Measurements from ENCODE around the gene TFPT. TPM values are rescaled to one million over a fixed set of nuclear protein-coding genes. Genes with fewer than 3 reads are reported as not detected.

The TFPT gene
- total and polyA plus RNA-seq, 2 donors (not counting 1 experiment from before 2014, with no cell fraction given) = 9.0 to 19.2 TPM

DNA sequence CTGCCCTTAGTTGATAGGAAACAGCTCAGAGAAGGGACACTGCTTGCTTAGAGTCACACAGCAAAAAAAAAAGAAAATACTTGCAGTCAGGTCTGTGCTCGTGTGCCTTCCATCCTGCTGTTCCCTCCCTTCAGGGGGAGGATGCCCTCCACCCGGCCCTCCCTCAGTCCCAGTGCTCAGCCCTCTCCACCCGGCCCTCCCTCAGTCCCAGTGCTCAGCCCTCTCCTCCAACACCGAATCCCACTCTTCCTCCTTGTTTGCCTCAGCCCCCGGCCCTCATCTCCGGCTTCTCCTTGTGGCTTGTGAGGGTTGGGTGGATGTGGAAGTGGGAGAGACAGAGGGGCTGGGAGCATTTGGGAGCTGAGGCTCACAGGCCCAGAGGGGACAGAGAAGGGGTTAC lies 5.8 kb downstream of the TFPT start:
- H3K4me1 ChIP-seq (ENCODE audit: control insufficient read depth, extremely low read depth, insufficient read depth, low read length) = no peaks in the 10 kb centered on the region
- H3K27ac ChIP-seq (ENCODE audit: insufficient read depth, low read length) = no peak overlapping the region
- no peak for DNase-seq (ENCODE audit: low read depth in 2 of 2)
- no peak overlapping the region for H3K4me2 ChIP-seq (ENCODE audit: extremely low read depth, insufficient read depth, low read length)
- H3K36me3 ChIP-seq (ENCODE audit: control insufficient read depth, insufficient read depth, low read length) = peaks cover 15% of the 10 kb centered on the region
- TF ChIP-seq EZH2 (IDR thresholded peaks at IDR 0.05; ENCODE audit: low read length, missing control alignments) (no peak), CTCF (conservative IDR thresholded peaks at IDR 0.05 in 1 of 2, IDR thresholded peaks at IDR 0.05 in 1 of 2; ENCODE audit: low read depth in 1 of 2, low read length in 2 of 2) (no peak)
- H3K27me3 ChIP-seq (ENCODE audit: control insufficient read depth, insufficient read depth, low read length) = no peaks in the 10 kb centered on the region
- no peaks in the 10 kb centered on the region for H4K20me1 ChIP-seq (ENCODE audit: control insufficient read depth, extremely low read depth, insufficient read depth, low read length)
- no peak overlapping the region for H3K9ac ChIP-seq (ENCODE audit: insufficient read depth, low read length)
- no peak overlapping the region for H2AFZ ChIP-seq (ENCODE audit: low read length)
- no peak overlapping the region for H3K4me3 ChIP-seq (replicated peaks in 1 of 4; ENCODE audit: control extremely low read depth in 1 of 4, insufficient read depth in 1 of 4, low read depth in 3 of 4, low read length in 4 of 4)
- H3K79me2 ChIP-seq (ENCODE audit: control insufficient read depth, insufficient read depth, low read length) = peaks cover 6% of the 10 kb centered on the region
- H3K9me3 ChIP-seq (ENCODE audit: control insufficient read depth, insufficient read depth, low read depth, low read length) = no peaks in the 10 kb centered on the region

DNA sequence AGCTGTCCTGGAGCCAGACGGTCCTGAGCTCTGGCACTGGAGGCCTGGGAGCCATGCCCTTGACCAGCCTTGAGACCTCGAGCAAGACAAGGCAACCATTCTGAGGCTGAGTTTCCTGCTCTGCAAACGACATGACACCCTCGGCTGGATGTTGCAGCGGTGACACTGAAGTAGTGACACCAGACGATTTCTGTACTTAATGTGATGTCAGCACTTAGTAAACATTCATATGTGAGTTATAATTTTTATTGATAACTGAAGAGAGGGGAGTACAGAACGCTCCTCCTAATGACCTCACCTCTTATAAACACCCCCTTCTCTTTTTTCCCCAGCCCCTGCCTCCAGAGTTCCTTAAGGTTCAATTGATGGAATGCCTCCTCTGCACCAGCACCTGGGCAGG lies 7.0 kb downstream of the TFPT start:
- Histone ChIP-seq H3K4me1 (ENCODE audit: control insufficient read depth, extremely low read depth, insufficient read depth, low read length) (no peaks in the 10 kb centered on the region), H3K79me2 (ENCODE audit: control insufficient read depth, insufficient read depth, low read length) (peaks cover 3% of the 10 kb centered on the region), H3K4me3 (replicated peaks in 1 of 4; ENCODE audit: control extremely low read depth in 1 of 4, insufficient read depth in 1 of 4, low read depth in 3 of 4, low read length in 4 of 4) (no peak overlapping the region), H3K27me3 (ENCODE audit: control insufficient read depth, insufficient read depth, low read length) (no peaks in the 10 kb centered on the region), H3K9me3 (ENCODE audit: control insufficient read depth, insufficient read depth, low read depth, low read length) (no peaks in the 10 kb centered on the region), H3K27ac (ENCODE audit: insufficient read depth, low read length) (no peak overlapping the region), H3K9ac (ENCODE audit: insufficient read depth, low read length) (no peak overlapping the region), H4K20me1 (ENCODE audit: control insufficient read depth, extremely low read depth, insufficient read depth, low read length) (no peaks in the 10 kb centered on the region), H2AFZ (ENCODE audit: low read length) (no peak overlapping the region), H3K36me3 (ENCODE audit: control insufficient read depth, insufficient read depth, low read length) (peaks cover 12% of the 10 kb centered on the region), H3K4me2 (ENCODE audit: extremely low read depth, insufficient read depth, low read length) (no peak overlapping the region)
- no peak for DNase-seq (ENCODE audit: low read depth in 2 of 2)
- TF ChIP-seq CTCF (conservative IDR thresholded peaks at IDR 0.05 in 1 of 2, IDR thresholded peaks at IDR 0.05 in 1 of 2; ENCODE audit: low read depth in 1 of 2, low read length in 2 of 2) (no peak), EZH2 (IDR thresholded peaks at IDR 0.05; ENCODE audit: low read length, missing control alignments) (no peak)

DNA sequence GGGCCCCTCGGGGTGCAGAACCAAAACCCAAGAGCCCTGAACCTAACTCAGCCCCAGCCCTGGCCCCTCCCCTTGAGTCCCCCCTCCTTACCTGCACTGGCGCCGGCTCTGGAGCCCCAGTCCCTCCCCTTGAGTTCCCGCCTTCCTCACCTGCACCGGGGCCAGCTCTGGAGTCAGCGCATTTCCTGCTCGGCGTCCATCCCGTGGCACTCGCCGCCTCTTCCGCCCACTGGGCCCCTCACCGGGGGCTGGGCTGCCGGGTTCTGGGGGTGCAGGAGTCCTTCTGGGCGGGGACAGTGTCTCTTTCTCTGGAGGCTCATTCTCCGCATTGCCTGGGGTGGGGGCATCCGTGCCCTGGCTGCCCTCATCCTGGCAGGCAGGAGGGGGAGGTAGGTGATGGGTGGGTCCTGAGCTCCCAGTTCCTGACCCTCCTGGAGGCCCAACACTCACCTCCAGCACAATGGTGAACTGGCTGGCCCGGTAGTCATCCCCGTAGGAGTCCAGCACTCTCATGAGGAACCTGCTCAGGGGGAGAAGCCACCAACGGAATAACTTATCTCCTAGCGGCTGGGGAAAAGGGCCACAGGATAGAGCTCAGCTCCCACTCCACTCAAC lies 7.5 kb downstream of the TFPT start:
- Histone ChIP-seq H3K9ac (ENCODE audit: insufficient read depth, low read length) (no peak overlapping the region), H3K27me3 (ENCODE audit: control insufficient read depth, insufficient read depth, low read length) (no peaks in the 10 kb centered on the region), H3K4me2 (ENCODE audit: extremely low read depth, insufficient read depth, low read length) (no peak overlapping the region), H3K79me2 (ENCODE audit: control insufficient read depth, insufficient read depth, low read length) (peaks cover 9% of the 10 kb centered on the region), H3K4me3 (replicated peaks in 1 of 4; ENCODE audit: control extremely low read depth in 1 of 4, insufficient read depth in 1 of 4, low read depth in 3 of 4, low read length in 4 of 4) (no peak overlapping the region), H3K36me3 (ENCODE audit: control insufficient read depth, insufficient read depth, low read length) (peaks cover 12% of the 10 kb centered on the region), H4K20me1 (ENCODE audit: control insufficient read depth, extremely low read depth, insufficient read depth, low read length) (no peaks in the 10 kb centered on the region), H3K4me1 (ENCODE audit: control insufficient read depth, extremely low read depth, insufficient read depth, low read length) (no peaks in the 10 kb centered on the region), H3K27ac (ENCODE audit: insufficient read depth, low read length) (no peak overlapping the region), H3K9me3 (ENCODE audit: control insufficient read depth, insufficient read depth, low read depth, low read length) (no peaks in the 10 kb centered on the region), H2AFZ (ENCODE audit: low read length) (no peak overlapping the region)
- TF ChIP-seq CTCF (conservative IDR thresholded peaks at IDR 0.05 in 1 of 2, IDR thresholded peaks at IDR 0.05 in 1 of 2; ENCODE audit: low read depth in 1 of 2, low read length in 2 of 2) (no peak), EZH2 (IDR thresholded peaks at IDR 0.05; ENCODE audit: low read length, missing control alignments) (no peak)
- DNase-seq (ENCODE audit: low read depth in 2 of 2) = no peak
